Adrenal gland (tissue), 12 donors: Measurements from ENCODE around the gene NXN. TPM values are rescaled to one million over a fixed set of nuclear protein-coding genes. Genes with fewer than 3 reads are reported as not detected.

Experiments
- DNase-seq, 7 donors: peaks; one replicate each; pipeline ENCODE4 v3.0.0-alpha.2; 2019 to 2020
- H3K27ac ChIP-seq, 5 donors: fragments of 200-600 bp; sonication (generic) in 4 of 5; 1 replicate in 3 of 5; 2 replicates in 2 of 5; pipeline versions ENCODE4 v1.5.1 to v1.8.0; 2016 to 2020; ENCODE audit warnings: mild to moderate bottlenecking in 1 of 5
- H3K27me3 ChIP-seq: fragments of 200-600 bp; 2 replicates; pipeline ENCODE4 v1.8.0; 2021
- H3K36me3 ChIP-seq, 2 donors: fragments of 200-600 bp; replicated peaks in 1 of 2; 1 replicate in 1 of 2; 2 replicates in 1 of 2; pipeline versions ENCODE4 v1.5.1 to v1.8.0; 2018 to 2022
- H3K4me1 ChIP-seq, 2 donors: fragments of 200-600 bp; replicated peaks in 1 of 2; 1 replicate in 1 of 2; 2 replicates in 1 of 2; pipeline versions ENCODE4 v1.5.1 to v1.8.0; 2018 to 2021
- H3K4me3 ChIP-seq, 4 donors: fragments of 200-600 bp; sonication (generic) in 3 of 4; one replicate each; pipeline ENCODE4 v1.5.1; 2016 to 2018
- H3K9me3 ChIP-seq, 3 donors: fragments of 200-600 bp; sonication (generic) in 1 of 3; replicated peaks in 1 of 3; 1 replicate in 2 of 3; 2 replicates in 1 of 3; pipeline versions ENCODE4 v1.5.1 to v1.8.0; 2016 to 2021
- POLR2A ChIP-seq, 2 donors: fragments of 450-650 bp; IDR thresholded peaks; one replicate each; pipeline ENCODE4 v1.6.1; 2017; ENCODE audit warnings: antibody characterized with exemption in 2 of 2, mild to moderate bottlenecking in 2 of 2, moderate library complexity in 1 of 2
- WGBS, 4 donors: extraction: QIAGEN DNeasy Blood & Tissue Kit in 2 of 4; methylation state at CpG; one replicate each; pipeline versions ENCODE4 v1.1.5 to v1.1.7; 2013 to 2017; 5-methylcytosine and 5-hydroxymethylcytosine counted together
- intact Hi-C, 2 donors: fragments of 100-400 bp; cut with DNase I; formaldehyde crosslinking; loops; one replicate each; pipeline versions ENCODE4 v1.14.1 to v1.15.0; 2022 to 2023
- polyA plus RNA-seq, 3 donors: library from polyadenylated mRNA; stranded (reverse); fragments of 200-250 nt in 2 of 3; fragments of 350-450 nt in 1 of 3; fragmentation: Illumina TruSeq in 1 of 3; extraction: RNeasy Lipid Tissue Mini Kit (QIAGEN cat#74804) in 1 of 3; gene quantifications; one replicate each; pipeline ENCODE4 v1.2.3, GENCODE V29; 2013 to 2014
- total RNA-seq, 9 donors: library from RNA; depleted of rRNA in 4 of 9; stranded (reverse); fragments of >200 nt in 4 of 9; fragments of 120-200 nt in 1 of 9; fragmentation: NEBNext Ultra II Directional in 1 of 9; extraction: Animal tissue kit (Norgen Biotek cat#: 25700) in 1 of 9; gene quantifications; one replicate each; pipeline versions ENCODE4 v1.1.0 to v1.2.4, GENCODE V29; 2013 to 2023
- TF ChIP-seq, protein P1 (sequence below), 6 experiments: fragments of 450-650 bp in 4 of 6; fragments of 200-600 bp in 2 of 6; sonication (generic) in 1 of 6; IDR thresholded peaks; 1 replicate in 5 of 6; 2 replicates in 1 of 6; pipeline versions ENCODE4 v1.5.1 to v1.8.0; 2016 to 2021; ENCODE audit warnings: antibody characterized with exemption in 6 of 6, mild to moderate bottlenecking in 2 of 6, moderate library complexity in 1 of 6
- donor health status: healthy with polysubstance abuse.
- donor health status: Bipolar disorder and iron deficiency.
- donor health status: DM: yes; HTN: yes; CAD: no.
- donor health status: DM: no; HTN: no; CAD: no.
- donor health status: DM: no; HTN: no; CAD: no.
- donor health status: DM: yes; HTN: yes; CAD: no.

Gene NXN
- total and polyA plus RNA-seq, 12 donors, result 3.6 to 24.7 (median 10.9) TPM

DNA sequence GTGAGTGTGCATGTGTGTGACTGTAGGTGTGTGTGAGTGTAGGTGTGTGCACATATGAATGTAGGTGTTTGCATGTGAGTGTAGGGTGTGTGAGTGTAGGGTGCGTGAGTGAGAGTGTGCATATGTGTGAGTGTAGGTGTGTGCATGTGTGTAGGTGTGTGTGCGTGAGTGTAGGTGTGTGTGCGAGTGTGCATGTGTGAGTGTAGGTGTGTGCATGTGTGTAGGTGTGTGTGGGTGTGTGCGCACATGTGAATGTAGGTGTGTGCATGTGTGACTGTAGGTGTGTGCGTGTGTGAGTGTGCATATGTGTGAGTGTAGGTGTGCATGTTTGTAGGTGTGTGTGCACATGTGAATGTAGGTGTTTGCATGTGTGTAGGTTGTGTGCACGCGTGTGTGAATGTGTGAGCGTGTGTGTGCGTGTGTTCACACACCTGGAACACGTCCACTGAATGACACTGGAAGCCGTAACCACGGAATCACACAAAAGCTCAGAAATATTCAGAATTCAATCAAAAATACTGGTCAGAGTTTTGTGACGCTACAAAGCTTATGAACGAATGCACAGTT, 166.9 kb downstream of the NXN start:
- Histone ChIP-seq H3K9me3 (no peaks in the 10 kb centered on the region), H3K36me3 (peaks cover 0 to under 1% of the 10 kb centered on the region in 2 donors), H3K27me3 (no peaks in the 10 kb centered on the region), H3K27ac (no peak overlapping the region), H3K4me1 (no peaks in the 10 kb centered on the region), H3K4me3 (no peak overlapping the region)
- DNase-seq, result no peak
- TF ChIP-seq, protein P1, sequence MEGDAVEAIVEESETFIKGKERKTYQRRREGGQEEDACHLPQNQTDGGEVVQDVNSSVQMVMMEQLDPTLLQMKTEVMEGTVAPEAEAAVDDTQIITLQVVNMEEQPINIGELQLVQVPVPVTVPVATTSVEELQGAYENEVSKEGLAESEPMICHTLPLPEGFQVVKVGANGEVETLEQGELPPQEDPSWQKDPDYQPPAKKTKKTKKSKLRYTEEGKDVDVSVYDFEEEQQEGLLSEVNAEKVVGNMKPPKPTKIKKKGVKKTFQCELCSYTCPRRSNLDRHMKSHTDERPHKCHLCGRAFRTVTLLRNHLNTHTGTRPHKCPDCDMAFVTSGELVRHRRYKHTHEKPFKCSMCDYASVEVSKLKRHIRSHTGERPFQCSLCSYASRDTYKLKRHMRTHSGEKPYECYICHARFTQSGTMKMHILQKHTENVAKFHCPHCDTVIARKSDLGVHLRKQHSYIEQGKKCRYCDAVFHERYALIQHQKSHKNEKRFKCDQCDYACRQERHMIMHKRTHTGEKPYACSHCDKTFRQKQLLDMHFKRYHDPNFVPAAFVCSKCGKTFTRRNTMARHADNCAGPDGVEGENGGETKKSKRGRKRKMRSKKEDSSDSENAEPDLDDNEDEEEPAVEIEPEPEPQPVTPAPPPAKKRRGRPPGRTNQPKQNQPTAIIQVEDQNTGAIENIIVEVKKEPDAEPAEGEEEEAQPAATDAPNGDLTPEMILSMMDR (IDR thresholded peaks at IDR 0.05), result no peak
- no peak for TF ChIP-seq POLR2A (IDR thresholded peaks at IDR 0.05)
- 88 to 96% (median 93%) methylated on average over 14 of the region's 14 CpGs for WGBS, 4 donors
- intact Hi-C loops, result no loop called here

DNA sequence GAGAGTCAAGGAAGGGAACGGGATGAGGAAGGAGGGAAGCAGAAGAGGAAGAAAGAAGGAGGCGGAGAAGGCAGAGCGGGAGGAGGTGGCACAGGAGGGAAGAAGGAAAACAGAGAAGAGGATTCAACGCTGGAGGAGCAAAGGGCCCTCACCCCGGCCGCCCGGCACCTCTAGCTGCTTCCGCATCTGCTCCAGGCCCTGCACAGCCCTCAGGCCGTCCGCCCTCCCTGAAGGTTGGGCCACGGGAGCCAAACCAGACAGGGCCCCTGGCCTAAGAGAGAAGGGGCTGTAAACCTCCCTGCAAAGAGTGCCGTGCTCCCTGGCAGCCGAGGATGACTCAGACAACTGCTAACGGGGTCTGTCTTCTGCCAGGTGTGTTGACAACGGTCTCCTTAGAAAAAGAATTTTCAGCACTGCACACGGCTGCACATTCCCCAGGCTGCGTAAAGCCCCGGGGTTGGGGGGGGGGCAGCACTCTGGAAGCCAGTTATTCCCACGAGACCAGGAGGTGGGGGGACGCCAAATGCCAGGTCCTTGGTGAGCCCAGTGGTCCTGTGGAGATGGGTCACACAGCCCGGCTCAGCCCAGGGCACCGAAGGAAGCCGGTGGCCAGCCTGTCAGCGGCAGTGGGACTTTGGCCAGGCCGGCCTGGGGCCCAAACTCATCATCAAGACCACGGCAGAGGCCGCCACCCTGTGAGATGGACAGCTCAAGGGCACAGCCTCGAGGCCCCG, 168.4 kb downstream of the NXN start:
- 76 to 86% (median 81%) methylated on average over 20 to 29 of the region's 29 CpGs for WGBS, 4 donors

DNA sequence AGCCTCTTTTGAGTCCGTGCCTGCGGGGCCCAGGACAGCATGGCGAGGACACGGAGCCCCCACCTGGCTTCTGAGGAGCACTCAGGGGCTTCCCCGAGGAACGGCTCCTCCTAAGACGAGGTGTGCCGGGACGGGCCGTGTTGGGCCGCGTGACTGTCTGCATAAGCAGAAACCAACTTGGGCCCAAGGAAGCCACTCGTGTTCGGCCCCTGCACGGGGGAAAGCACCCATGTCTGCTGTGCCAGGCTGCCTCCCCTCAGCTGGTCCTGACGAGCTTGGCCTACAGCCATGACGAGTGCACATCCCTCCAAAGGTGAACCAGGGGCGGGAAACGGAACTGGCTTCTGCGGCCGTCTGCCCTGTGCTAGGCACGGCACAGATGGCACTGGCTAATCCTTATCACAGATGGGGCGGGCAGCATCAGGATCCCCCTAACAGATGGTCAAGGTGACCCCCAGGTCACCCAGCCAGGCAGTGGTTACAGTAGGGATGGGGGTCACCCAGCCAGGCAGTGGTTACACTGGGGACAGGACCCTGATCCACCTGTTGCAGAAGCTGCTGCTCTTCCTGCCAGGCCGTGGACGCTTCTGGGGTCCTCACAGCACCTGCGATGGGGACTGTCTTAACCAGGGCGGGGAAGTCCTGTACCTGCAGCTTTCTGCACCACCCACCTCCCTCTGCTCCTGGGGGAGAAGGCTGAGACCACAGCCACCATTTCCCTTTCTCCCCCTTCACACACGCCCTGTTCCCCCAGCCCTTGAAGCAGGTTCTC, 171.9 kb downstream of the NXN start:
- no peak overlapping the region for H3K27ac ChIP-seq
- H3K9me3 ChIP-seq, result no peaks in the 10 kb centered on the region
- no peaks in the 10 kb centered on the region for H3K27me3 ChIP-seq
- 85 to 91% (median 89%) methylated on average over 8 to 28 of the region's 28 CpGs for WGBS, 4 donors
- intact Hi-C loops, result no loop called here
- no peaks in the 10 kb centered on the region for H3K36me3 ChIP-seq
- no peak for TF ChIP-seq POLR2A (IDR thresholded peaks at IDR 0.05)
- TF ChIP-seq, protein P1 (IDR thresholded peaks at IDR 0.05), result no peak
- H3K4me1 ChIP-seq, result no peaks in the 10 kb centered on the region
- DNase-seq, result no peak
- no peak overlapping the region for H3K4me3 ChIP-seq

More for the DNA sequence above, 168.4 kb downstream of the NXN start:
- Histone ChIP-seq H3K36me3 (no peaks in the 10 kb centered on the region), H3K27me3 (no peaks in the 10 kb centered on the region), H3K4me3 (no peak overlapping the region), H3K9me3 (no peaks in the 10 kb centered on the region), H3K4me1 (no peaks in the 10 kb centered on the region), H3K27ac (no peak overlapping the region)
- no peak for DNase-seq
- TF ChIP-seq, protein P1 (IDR thresholded peaks at IDR 0.05), result no peak
- TF ChIP-seq POLR2A (IDR thresholded peaks at IDR 0.05), result no peak
- intact Hi-C loops, result no loop called here

DNA sequence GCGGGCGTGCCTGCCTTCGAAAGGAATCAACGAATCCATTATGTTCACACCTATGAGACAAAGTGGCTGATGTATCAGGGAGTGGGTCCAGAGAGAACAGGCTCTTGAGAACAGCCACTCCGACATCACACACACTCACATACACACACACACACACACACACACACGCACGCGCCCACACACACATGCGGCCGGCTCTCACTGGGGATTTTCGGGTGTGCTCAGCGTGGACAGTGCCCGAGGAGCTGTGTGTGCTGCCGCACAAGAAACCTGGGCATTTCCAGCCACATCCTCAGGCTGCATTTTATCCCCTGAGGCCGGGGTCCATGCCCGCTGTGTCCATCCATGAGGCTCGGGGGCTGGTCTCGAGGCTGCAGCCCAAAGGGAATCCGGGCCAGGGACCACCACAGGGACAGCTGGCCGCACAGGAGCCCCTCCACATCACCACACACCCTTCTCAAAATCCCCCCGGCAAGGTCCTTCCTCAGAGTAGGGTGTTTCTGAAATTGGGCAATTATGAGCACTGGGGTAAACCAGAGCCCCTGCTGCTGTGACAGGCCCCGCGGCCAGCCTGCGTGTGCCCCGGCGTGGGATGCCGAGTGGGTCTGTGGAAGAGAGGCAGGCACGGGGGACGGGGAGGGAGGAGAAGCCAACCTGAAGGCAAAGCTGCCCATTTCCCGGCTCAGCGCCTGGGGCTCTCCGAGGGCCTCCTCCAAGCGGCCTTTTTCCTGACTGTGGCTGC, 172.6 kb downstream of the NXN start:
- H3K27ac ChIP-seq, result no peak overlapping the region
- WGBS, 4 donors, result 86 to 92% (median 88%) methylated on average over 12 to 33 of the region's 33 CpGs
- H3K4me1 ChIP-seq, result no peaks in the 10 kb centered on the region
- intact Hi-C loops, result no loop called here
- H3K27me3 ChIP-seq, result no peaks in the 10 kb centered on the region
- no peaks in the 10 kb centered on the region for H3K36me3 ChIP-seq
- TF ChIP-seq, protein P1 (IDR thresholded peaks at IDR 0.05), result no peak
- no peak for TF ChIP-seq POLR2A (IDR thresholded peaks at IDR 0.05)
- no peaks in the 10 kb centered on the region for H3K9me3 ChIP-seq
- H3K4me3 ChIP-seq, result no peak overlapping the region
- DNase-seq, result no peak
